Glutamatergic neuron (in vitro differentiated cells): ENCODE measurements around the gene HDAC4. TPM values are rescaled to one million over a fixed set of nuclear protein-coding genes. Genes with fewer than 3 reads are reported as not detected.

ENCODE experiments used
- DNase-seq: peaks from one replicate; pipeline ENCODE4 v3.0.0; 2022
- H3K27ac Mint-ChIP-seq: one replicate; pipeline ENCODE4 v1.8.0; 2020; ENCODE audit warnings: mild to moderate bottlenecking, mixed read lengths, inconsistent platforms; ENCODE audit not compliant: unreplicated experiment
- H3K27me3 Mint-ChIP-seq: one replicate; pipeline ENCODE4 v1.8.0; 2020; ENCODE audit warnings: mild to moderate bottlenecking, moderate library complexity, mixed read lengths, inconsistent platforms; ENCODE audit not compliant: unreplicated experiment
- H3K36me3 Mint-ChIP-seq: one replicate; pipeline ENCODE4 v1.8.0; 2020; ENCODE audit warnings: mild to moderate bottlenecking, mixed read lengths, inconsistent platforms; ENCODE audit not compliant: unreplicated experiment
- H3K4me1 Mint-ChIP-seq: one replicate; pipeline ENCODE4 v1.8.0; 2020; ENCODE audit warnings: mild to moderate bottlenecking, low read depth, mixed read lengths, inconsistent platforms; ENCODE audit not compliant: unreplicated experiment
- H3K4me3 Mint-ChIP-seq: one replicate; pipeline ENCODE4 v1.8.0; 2020; ENCODE audit warnings: mild to moderate bottlenecking, mixed read lengths, inconsistent platforms; ENCODE audit not compliant: unreplicated experiment
- H3K9me3 Mint-ChIP-seq: one replicate; pipeline ENCODE4 v1.8.0; 2020; ENCODE audit warnings: mild to moderate bottlenecking, moderate library complexity, mixed read lengths, inconsistent platforms; ENCODE audit not compliant: unreplicated experiment
- total RNA-seq: library from RNA; stranded (reverse); fragmentation: NEBNext Ultra II Directional; extraction: Animal tissue kit (Norgen Biotek cat#: 25700); gene quantifications from one replicate; pipeline ENCODE4 v1.2.1, GENCODE V29; 2021; ENCODE audit not compliant: unreplicated experiment
- TF ChIP-seq, protein P1 (sequence below): fragments of 200-600 bp; sonication (generic); IDR thresholded peaks from one replicate; pipeline ENCODE4 v1.5.0; 2021; ENCODE audit not compliant: partially characterized antibody, unreplicated experiment

HDAC4 gene
- total RNA-seq, 1 donor from 2014 or later, result 90.6 TPM

DNA sequence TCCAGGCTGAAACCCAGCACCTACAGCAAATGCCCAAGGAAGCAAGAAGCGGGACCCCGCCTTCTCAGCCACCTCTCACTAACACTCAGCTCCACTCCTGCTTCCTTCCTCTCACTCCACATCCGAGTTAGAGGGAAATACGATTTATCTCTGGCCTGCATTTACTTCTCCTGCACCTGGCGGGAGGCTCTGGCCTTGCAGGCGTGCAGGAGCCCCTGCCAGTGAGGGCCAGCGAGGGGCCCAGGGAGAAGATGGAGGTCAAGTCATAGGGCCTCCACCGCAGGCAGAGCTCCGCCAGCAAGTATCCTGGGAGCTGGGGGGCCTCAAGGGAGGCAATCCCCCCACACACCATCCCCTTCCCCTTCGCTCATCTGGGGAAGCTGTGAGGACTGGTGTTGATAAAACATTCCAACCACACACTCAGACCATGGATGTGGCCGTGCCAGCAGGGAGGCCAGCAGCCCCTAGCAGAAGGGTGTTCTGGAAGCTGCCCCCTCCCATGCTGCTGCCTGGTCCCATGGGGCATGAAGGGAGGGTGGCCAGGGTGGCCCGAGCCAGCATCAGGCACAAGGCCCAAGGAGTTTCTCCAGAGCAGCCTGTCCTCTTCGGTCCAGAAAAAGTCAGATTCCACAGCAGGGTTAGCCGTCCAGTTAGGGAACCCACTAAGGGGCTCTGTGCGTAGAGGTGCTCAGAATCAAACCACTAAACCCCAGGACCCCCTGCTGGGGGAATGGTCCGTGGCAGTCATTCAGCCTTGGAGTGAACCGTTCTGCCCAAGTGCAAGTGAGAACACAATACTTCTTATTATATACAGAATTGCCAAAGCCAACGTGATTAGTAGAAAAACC, 91.2 kb downstream of the HDAC4 start:
- TF ChIP-seq, protein P1, sequence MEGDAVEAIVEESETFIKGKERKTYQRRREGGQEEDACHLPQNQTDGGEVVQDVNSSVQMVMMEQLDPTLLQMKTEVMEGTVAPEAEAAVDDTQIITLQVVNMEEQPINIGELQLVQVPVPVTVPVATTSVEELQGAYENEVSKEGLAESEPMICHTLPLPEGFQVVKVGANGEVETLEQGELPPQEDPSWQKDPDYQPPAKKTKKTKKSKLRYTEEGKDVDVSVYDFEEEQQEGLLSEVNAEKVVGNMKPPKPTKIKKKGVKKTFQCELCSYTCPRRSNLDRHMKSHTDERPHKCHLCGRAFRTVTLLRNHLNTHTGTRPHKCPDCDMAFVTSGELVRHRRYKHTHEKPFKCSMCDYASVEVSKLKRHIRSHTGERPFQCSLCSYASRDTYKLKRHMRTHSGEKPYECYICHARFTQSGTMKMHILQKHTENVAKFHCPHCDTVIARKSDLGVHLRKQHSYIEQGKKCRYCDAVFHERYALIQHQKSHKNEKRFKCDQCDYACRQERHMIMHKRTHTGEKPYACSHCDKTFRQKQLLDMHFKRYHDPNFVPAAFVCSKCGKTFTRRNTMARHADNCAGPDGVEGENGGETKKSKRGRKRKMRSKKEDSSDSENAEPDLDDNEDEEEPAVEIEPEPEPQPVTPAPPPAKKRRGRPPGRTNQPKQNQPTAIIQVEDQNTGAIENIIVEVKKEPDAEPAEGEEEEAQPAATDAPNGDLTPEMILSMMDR, result no peak
- Mint-ChIP-seq H3K27me3 (peaks cover 6% of the 10 kb centered on the region), H3K36me3 (peaks cover 9% of the 10 kb centered on the region), H3K4me3 (no peak overlapping the region), H3K4me1 (peaks cover 53% of the 10 kb centered on the region), H3K9me3 (peaks cover 9% of the 10 kb centered on the region), H3K27ac (no peak overlapping the region)
- no peak for DNase-seq

DNA sequence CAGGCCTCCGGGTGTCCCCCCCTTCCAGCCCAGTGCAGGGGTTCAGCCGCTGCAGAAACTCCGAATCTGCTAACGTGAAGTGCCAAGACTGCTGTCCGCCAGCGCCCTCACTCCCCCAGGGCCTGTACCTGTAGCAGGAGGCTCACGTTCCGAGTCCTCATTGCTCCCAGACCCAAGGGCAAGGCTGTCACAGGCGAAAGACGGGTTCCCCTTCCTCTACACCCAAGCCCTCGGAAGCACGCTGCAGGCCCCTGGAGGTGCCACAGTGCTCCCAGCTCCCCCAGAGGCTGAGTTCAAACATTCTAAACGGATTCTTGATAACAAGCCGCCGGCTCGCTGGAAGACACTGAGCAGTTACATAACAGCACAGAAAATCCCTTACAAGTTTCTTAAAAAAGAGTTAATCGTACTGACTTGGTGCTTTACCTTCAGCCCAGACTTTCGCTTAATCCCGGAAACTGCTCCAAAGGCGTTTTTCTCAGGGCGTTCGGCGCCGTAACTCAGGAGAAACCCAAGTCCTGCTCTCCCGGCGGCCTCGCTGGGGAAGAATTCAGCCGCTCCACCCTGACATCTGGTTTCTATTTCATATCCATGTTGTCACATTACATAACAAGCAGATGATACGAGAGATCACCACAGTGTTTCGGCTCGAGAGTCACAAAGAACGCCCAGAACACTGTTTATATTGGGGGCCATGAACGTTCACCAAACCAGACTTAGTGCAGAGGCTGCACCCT, 92.0 kb downstream of the HDAC4 start:
- peaks cover 56% of the 10 kb centered on the region for H3K4me1 Mint-ChIP-seq

DNA sequence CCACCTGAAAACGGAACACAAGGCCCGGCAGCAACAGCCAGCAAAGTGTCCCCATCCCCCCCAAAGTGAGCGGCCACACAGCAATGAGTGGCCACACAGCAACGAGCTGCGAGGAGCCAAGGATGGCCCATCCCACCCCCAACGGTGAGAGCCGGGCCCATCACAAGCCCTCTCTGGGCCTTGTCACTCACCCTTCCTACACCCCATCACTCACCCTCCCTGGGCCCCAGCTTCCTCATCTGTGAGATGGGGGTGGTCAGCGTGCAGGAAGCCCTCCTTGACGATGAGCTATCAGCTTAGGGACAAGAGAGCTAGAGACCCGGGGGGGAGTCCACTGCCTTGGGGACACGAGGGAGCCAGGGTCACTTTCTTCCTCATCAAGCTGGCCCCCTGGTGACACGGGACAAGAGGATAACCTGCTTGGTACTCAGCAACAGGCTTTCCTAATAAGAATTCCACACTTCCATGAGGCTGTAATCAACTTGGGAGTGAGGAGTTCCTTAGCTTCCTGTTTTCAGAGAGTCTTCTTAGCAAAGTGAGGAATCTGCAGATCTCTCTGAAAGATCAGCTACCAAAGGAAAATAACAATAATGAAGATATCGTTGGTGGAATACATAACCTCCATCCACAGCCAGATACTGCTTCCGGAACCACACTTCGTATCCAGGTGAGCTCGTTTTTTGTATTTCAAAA, 92.8 kb downstream of the HDAC4 start:
- Mint-ChIP-seq H3K36me3 (no peaks in the 10 kb centered on the region), H3K27ac (no peak overlapping the region), H3K4me1 (peaks cover 57% of the 10 kb centered on the region), H3K9me3 (peaks cover 18% of the 10 kb centered on the region), H3K27me3 (peaks cover 4% of the 10 kb centered on the region), H3K4me3 (no peak overlapping the region)
- TF ChIP-seq, protein P1, result no peak
- DNase-seq, result no peak

More for the DNA sequence above, 92.0 kb downstream of the HDAC4 start:
- TF ChIP-seq, protein P1, result no peak
- H3K36me3 Mint-ChIP-seq, result peaks cover under 1% of the 10 kb centered on the region
- H3K9me3 Mint-ChIP-seq, result peaks cover 11% of the 10 kb centered on the region
- no peak for DNase-seq
- H3K4me3 Mint-ChIP-seq, result no peak overlapping the region
- H3K27ac Mint-ChIP-seq, result peak overlapping the region; percentile 64
- H3K27me3 Mint-ChIP-seq, result peaks cover 4% of the 10 kb centered on the region

DNA sequence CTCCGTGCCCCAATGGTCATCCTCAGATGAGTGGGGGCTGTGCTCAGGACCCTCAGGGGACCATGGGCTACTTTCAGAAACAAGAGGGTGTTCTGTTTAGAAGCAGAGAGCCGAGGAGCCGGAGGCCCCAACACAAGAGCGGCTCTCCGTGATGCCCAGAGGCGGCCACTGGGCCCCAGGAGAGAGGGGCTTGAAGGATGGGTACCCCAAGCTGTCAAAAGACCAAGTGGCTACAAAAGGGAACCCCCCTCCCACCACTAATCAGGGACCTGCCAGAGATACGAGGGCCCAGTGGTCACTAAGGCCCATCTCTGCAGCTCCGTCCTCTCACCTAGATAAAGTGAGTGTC, 93.6 kb downstream of the HDAC4 start:
- peaks cover 62% of the 10 kb centered on the region for H3K4me1 Mint-ChIP-seq
- H3K36me3 Mint-ChIP-seq, result no peaks in the 10 kb centered on the region

More for the DNA sequence above, 93.6 kb downstream of the HDAC4 start:
- DNase-seq, result no peak
- Mint-ChIP-seq H3K4me3 (no peak overlapping the region), H3K27ac (no peak overlapping the region), H3K9me3 (peaks cover 18% of the 10 kb centered on the region), H3K27me3 (peaks cover 4% of the 10 kb centered on the region)
- TF ChIP-seq, protein P1, result no peak
